GM12878 (cell line): ENCODE results near the gene UQCC2. TPM values are rescaled to one million over a fixed set of nuclear protein-coding genes. Genes with fewer than 3 reads are reported as not detected.

Experiments used
- ATAC-seq: fragments of 200-7000 bp; cut with Tn5 transposase; 3 replicates; pipeline ENCODE4 v1.9.1; 2020; ENCODE audit warnings: mild to moderate bottlenecking, moderate library complexity
- BruUV-seq: library from RNA; stranded (reverse); fragments of 400-500 nt; replicated peaks from 2 replicates; lab custom pipeline; 2021; lab: Mats Ljungman, UMichigan
- CTCF ChIA-PET: fragments of 300-600 bp; sonication (Branson Sonifier 250); formaldehyde crosslinking; extraction: SDS; loops from one replicate; lab custom pipeline; 2021; ENCODE audit warnings: inconsistent platforms; lab: Yijun Ruan, JAX
- POLR2A ChIA-PET: fragments of 350-600 bp; formaldehyde crosslinking; extraction: SDS; loops from one replicate; lab custom pipeline; 2021; ENCODE audit warnings: inconsistent platforms; lab: Charles Lee
- RAD21 ChIA-PET: fragments of 300-600 bp; sonication (Branson Sonifier 250); formaldehyde crosslinking; loops from one replicate; lab custom pipeline; 2023; ENCODE audit warnings: antibody characterized with exemption; ENCODE audit not compliant: unreplicated experiment; lab: Charles Lee
- SMC1A ChIA-PET: fragments of 300-600 bp; sonication (Branson Sonifier 250); formaldehyde crosslinking; loops from one replicate; lab custom pipeline; 2023; ENCODE audit not compliant: unreplicated experiment, uncharacterized antibody; lab: Charles Lee
- DNase-seq: peaks from one replicate; pipeline ENCODE4 v3.0.0-alpha.2; 2011; ENCODE audit warnings: low read depth, low spot score
- FAIRE-seq: peaks from 3 replicates; lab custom pipeline; 2011; peaks lifted over from hg19 to GRCh38; lab: Jason Lieb, UNC
- H2AFZ ChIP-seq: 2 replicates; pipeline ENCODE4 v1.6.0; 2011; ENCODE audit warnings: low read depth, low read length, control low read depth; ENCODE audit not compliant: control insufficient read depth
- H3K27ac ChIP-seq: 2 replicates; pipeline ENCODE4 v1.5.1; 2011; ENCODE audit warnings: control low read depth; ENCODE audit not compliant: control insufficient read depth, insufficient read depth
- H3K27me3 ChIP-seq, 2 experiments: replicated peaks in 1 of 2; 2 replicates each; pipeline versions ENCODE4 v1.6.0 to v1.6.1; 2011; ENCODE audit warnings: low read length in 1 of 2; ENCODE audit not compliant: control insufficient read depth in 2 of 2, insufficient read depth in 2 of 2
- H3K36me3 ChIP-seq, 2 experiments: 2 replicates each; pipeline ENCODE4 v1.5.1; 2011; ENCODE audit warnings: low read length in 1 of 2; ENCODE audit not compliant: control insufficient read depth in 2 of 2, insufficient read depth in 2 of 2
- H3K4me1 ChIP-seq: 2 replicates; pipeline ENCODE4 v1.6.1; 2011; ENCODE audit warnings: mild to moderate bottlenecking, low read length, moderate library complexity, mixed read lengths; ENCODE audit not compliant: control insufficient read depth, insufficient read depth
- H3K4me2 ChIP-seq: 2 replicates; pipeline ENCODE4 v1.6.0; 2011; ENCODE audit warnings: control low read depth; ENCODE audit not compliant: control insufficient read depth, insufficient read depth
- H3K4me3 ChIP-seq: fragments of 200-600 bp; sonication (generic); 2 replicates; pipeline ENCODE4 v1.5.1; 2016
- H3K79me2 ChIP-seq: 2 replicates; pipeline ENCODE4 v1.6.0; 2011; ENCODE audit warnings: low read length; ENCODE audit not compliant: control insufficient read depth, insufficient read depth
- H3K9ac ChIP-seq: 2 replicates; pipeline ENCODE4 v1.8.0; 2011; ENCODE audit warnings: low read length, control low read depth, mixed read lengths; ENCODE audit not compliant: control insufficient read depth, insufficient read depth
- H3K9me3 ChIP-seq: replicated peaks from 3 replicates; pipeline ENCODE4 v1.5.1; 2011; ENCODE audit warnings: mild to moderate bottlenecking, low read length; ENCODE audit not compliant: control insufficient read depth, insufficient read depth
- H4K20me1 ChIP-seq: 2 replicates; pipeline ENCODE4 v1.6.0; 2011; ENCODE audit not compliant: control insufficient read depth, insufficient read depth
- NKRF ChIP-seq: fragments of 450-650 bp; conservative IDR thresholded peaks from 2 replicates; pipeline ENCODE4 v1.6.1; 2017; ENCODE audit warnings: mild to moderate bottlenecking, moderate library complexity
- NR2C1 ChIP-seq: fragments of 450-650 bp; IDR thresholded peaks from 2 replicates; pipeline ENCODE4 v1.6.1; 2017; ENCODE audit warnings: antibody characterized with exemption, mild to moderate bottlenecking, moderate library complexity
- NR2F1 ChIP-seq: fragments of 450-650 bp; conservative IDR thresholded peaks from 2 replicates; pipeline ENCODE4 v1.6.1; 2017; ENCODE audit warnings: mild to moderate bottlenecking
- WGBS: methylation state at CpG from one replicate; pipeline ENCODE4 v1.1.6; 2016; ENCODE audit warnings: low lambda C conversion rate; ENCODE audit not compliant: insufficient replicate concordance, insufficient coverage; ENCODE audit errors: missing lambda C conversion rate; 5-methylcytosine and 5-hydroxymethylcytosine counted together
- in situ Hi-C: fragments of 300-500 bp; cut with MboI; formaldehyde crosslinking; loops from 9 replicates; pipeline ENCODE4 v1.14.3; 2018; ENCODE audit warnings: mixed read lengths
- intact Hi-C: fragments of 100-400 bp; cut with micrococcal nuclease; formaldehyde crosslinking; loops from one replicate; pipeline ENCODE4 v1.14.2; 2022; ENCODE audit not compliant: unreplicated experiment
- polyA plus RNA-seq, 11 experiments: library from polyadenylated mRNA; depleted of rRNA in 4 of 11; unstranded in 6 of 11; stranded (reverse) in 5 of 11; fragments of >200 nt; fragmentation: Nextera tagmentation in 4 of 11; fragmentation: Illumina TruSeq in 1 of 11; extraction: Ambion mirVana in 4 of 11; extraction: Trizol in 1 of 11; gene quantifications; 1 replicate in 1 of 11; 2 replicates in 10 of 11; pipeline versions ENCODE4 v1.2.1 to v1.2.3, GENCODE V29; 2011 to 2016; ENCODE audit warnings: inconsistent platforms in 2 of 11, missing spikeins in 2 of 11, low read depth in 1 of 11
- total RNA-seq, 4 experiments: library from RNA; depleted of rRNA in 3 of 4; stranded (reverse); fragments of >200 nt in 3 of 4; fragmentation: Illumina TruSeq in 1 of 4; extraction: Trizol in 1 of 4; gene quantifications; 2 replicates each; pipeline versions ENCODE4 v1.2.1 to v1.2.3, GENCODE V29; 2013 to 2021
- TF ChIP-seq, protein P1 (sequence below): fragments of 450-650 bp; formaldehyde crosslinking; IDR thresholded peaks from 2 replicates; pipeline ENCODE4 v1.4.0; 2020; ENCODE audit warnings: mild to moderate bottlenecking, moderate library complexity

Gene UQCC2
- total and polyA plus RNA-seq, 10 of the 15 experiments (the other 5 are each of a cell fraction or from before 2014, with no cell fraction given): 40.6 to 478 (median 71.2) TPM

- no peak for TF ChIP-seq NKRF
These were observed 33.1 kb downstream of the UQCC2 start (continued) for GRCh38 chr6:33678233-33678931.

GRCh38 chr6:33677689-33678088 lies 33.8 kb downstream of the UQCC2 start:
- RAD21 ChIA-PET: no interaction called here
- H2AFZ ChIP-seq: no peak overlapping the region
- no peaks in the 10 kb centered on the region for H3K79me2 ChIP-seq
- TF ChIP-seq NR2C1: peak; percentile 66
- TF ChIP-seq, protein P1, sequence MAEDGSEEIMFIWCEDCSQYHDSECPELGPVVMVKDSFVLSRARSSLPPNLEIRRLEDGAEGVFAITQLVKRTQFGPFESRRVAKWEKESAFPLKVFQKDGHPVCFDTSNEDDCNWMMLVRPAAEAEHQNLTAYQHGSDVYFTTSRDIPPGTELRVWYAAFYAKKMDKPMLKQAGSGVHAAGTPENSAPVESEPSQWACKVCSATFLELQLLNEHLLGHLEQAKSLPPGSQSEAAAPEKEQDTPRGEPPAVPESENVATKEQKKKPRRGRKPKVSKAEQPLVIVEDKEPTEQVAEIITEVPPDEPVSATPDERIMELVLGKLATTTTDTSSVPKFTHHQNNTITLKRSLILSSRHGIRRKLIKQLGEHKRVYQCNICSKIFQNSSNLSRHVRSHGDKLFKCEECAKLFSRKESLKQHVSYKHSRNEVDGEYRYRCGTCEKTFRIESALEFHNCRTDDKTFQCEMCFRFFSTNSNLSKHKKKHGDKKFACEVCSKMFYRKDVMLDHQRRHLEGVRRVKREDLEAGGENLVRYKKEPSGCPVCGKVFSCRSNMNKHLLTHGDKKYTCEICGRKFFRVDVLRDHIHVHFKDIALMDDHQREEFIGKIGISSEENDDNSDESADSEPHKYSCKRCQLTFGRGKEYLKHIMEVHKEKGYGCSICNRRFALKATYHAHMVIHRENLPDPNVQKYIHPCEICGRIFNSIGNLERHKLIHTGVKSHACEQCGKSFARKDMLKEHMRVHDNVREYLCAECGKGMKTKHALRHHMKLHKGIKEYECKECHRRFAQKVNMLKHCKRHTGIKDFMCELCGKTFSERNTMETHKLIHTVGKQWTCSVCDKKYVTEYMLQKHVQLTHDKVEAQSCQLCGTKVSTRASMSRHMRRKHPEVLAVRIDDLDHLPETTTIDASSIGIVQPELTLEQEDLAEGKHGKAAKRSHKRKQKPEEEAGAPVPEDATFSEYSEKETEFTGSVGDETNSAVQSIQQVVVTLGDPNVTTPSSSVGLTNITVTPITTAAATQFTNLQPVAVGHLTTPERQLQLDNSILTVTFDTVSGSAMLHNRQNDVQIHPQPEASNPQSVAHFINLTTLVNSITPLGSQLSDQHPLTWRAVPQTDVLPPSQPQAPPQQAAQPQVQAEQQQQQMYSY (CRISPR knock-in tag): no peak
- peak; percentile 57; the same call in 1 of the 2 replicates for TF ChIP-seq NR2F1
- no peaks in the 10 kb centered on the region for H3K27me3 ChIP-seq
- no peak overlapping the region for H3K4me2 ChIP-seq
- SMC1A ChIA-PET: no interaction called here
- 100% methylated on average over 2 of the region's 2 CpGs for WGBS
- intact Hi-C loops: no loop called here
- in situ Hi-C loops: no loop called here
- no peak overlapping the region for H3K9ac ChIP-seq
- ATAC-seq: no peak
- BruUV-seq: no TSS peak
- H3K27ac ChIP-seq: no peak overlapping the region
- no peaks in the 10 kb centered on the region for H3K4me1 ChIP-seq
- DNase-seq: no peak
- no peaks in the 10 kb centered on the region for H3K9me3 ChIP-seq
- POLR2A ChIA-PET: no interaction called here
- CTCF ChIA-PET: no interaction called here
- FAIRE-seq: no peak
- H3K36me3 ChIP-seq: peaks cover 18 to 24% of the 10 kb centered on the region in 2 experiments; a peak in 3 of 4 replicates
- H4K20me1 ChIP-seq: no peaks in the 10 kb centered on the region
- no peak overlapping the region for H3K4me3 ChIP-seq
